GM19043 (cell line): ENCODE data around the gene CYB5B.

Experiments
- ATAC-seq: cut with Tn5 transposase; IDR thresholded peaks from one replicate; pipeline ENCODE4 v1.9.1; 2021; ENCODE audit warnings: low read depth; ENCODE audit not compliant: unreplicated experiment

The CYB5B gene

GRCh38 chr16:69482410-69482991 is 58.1 kb downstream of the CYB5B start:
- ATAC-seq = no peak

- ATAC-seq = no peak
Observed at GRCh38 chr16:69483611-69484010, 59.2 kb downstream of the CYB5B start.

- ATAC-seq = no peak
Observed at GRCh38 chr16:69485361-69485760, 60.9 kb downstream of the CYB5B start.

- no peak for ATAC-seq
Observed at GRCh38 chr16:69485816-69486215, 61.4 kb downstream of the CYB5B start.

- ATAC-seq = no peak
Observed at GRCh38 chr16:69486272-69486671, 61.9 kb downstream of the CYB5B start.

GRCh38 chr16:69486724-69487123 is 62.3 kb downstream of the CYB5B start:
- no peak for ATAC-seq

GRCh38 chr16:69490707-69491324 is 66.4 kb downstream of the CYB5B start:
- no peak for ATAC-seq

- ATAC-seq = no peak
Observed at GRCh38 chr16:69494991-69495392, 70.6 kb downstream of the CYB5B start.

- ATAC-seq = no peak
Observed at GRCh38 chr16:69495821-69496220, 71.4 kb downstream of the CYB5B start.

- no peak for ATAC-seq
Observed at GRCh38 chr16:69496376-69496775, 72.0 kb downstream of the CYB5B start.

- ATAC-seq = no peak
Observed at GRCh38 chr16:69496896-69497295, 72.5 kb downstream of the CYB5B start.

GRCh38 chr16:69497876-69498596 is 73.6 kb downstream of the CYB5B start:
- no peak for ATAC-seq

GRCh38 chr16:69498926-69499325 is 74.5 kb downstream of the CYB5B start:
- no peak for ATAC-seq

GRCh38 chr16:69499541-69500230 is 75.3 kb downstream of the CYB5B start:
- no peak for ATAC-seq

GRCh38 chr16:69500496-69500895 is 76.1 kb downstream of the CYB5B start:
- no peak for ATAC-seq

- no peak for ATAC-seq
Observed at GRCh38 chr16:69501956-69502745, 77.7 kb downstream of the CYB5B start.

GRCh38 chr16:69503244-69503643 is 78.8 kb downstream of the CYB5B start:
- ATAC-seq = no peak

GRCh38 chr16:69508033-69508755 is 83.8 kb downstream of the CYB5B start:
- ATAC-seq = no peak

- ATAC-seq = no peak
Observed at GRCh38 chr16:69509125-69509524, 84.7 kb downstream of the CYB5B start.

GRCh38 chr16:69511651-69512050 is 87.2 kb downstream of the CYB5B start:
- ATAC-seq = no peak
